Measurements from ENCODE around the gene SCGB1D4.

DNA sequence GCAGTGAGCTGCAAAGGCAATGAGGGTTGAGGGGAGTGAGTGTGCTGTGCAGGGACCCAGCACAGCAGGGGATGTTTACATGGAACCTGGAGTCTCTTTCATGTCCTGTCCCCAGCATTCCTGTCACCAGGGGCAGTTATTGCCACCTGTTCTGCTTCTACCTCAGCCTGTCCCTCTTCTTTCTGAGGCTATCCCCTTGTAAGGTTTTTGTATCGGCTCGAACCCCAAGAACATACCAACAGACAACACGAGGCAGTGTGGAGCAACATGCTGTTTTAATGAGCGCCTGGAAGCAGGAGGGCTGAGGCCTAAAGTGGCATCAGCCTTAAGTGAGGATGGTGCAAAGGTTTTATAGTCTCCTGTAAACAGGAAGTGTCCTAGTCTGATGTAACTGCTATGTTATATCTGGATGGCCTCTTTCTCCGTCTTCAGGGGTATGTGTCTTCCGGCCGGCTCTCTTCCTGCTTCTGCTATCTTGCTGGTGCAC is 25.0 kb downstream of the SCGB1D4 start:
- TF ChIP-seq POLR2A (IDR thresholded peaks at IDR 0.05; ENCODE audit: low read length) (no peak), GATA1 (IDR thresholded peaks at IDR 0.05; ENCODE audit: low read depth, low read length) (no peak)
